CD4-positive, alpha-beta memory T cell (primary cell): Measurements from ENCODE around the gene LPP. TPM values are rescaled to one million over a fixed set of nuclear protein-coding genes. Genes with fewer than 3 reads are reported as not detected.

Experiments
- CTCF ChIA-PET: fragments of 350-600 bp; sonication (Branson Sonifier 250); formaldehyde crosslinking; loops from one replicate; lab custom pipeline; 2021; ENCODE audit warnings: inconsistent platforms; ENCODE audit not compliant: partially characterized antibody; lab: Charles Lee
- POLR2A ChIA-PET: fragments of 350-600 bp; sonication (Branson Sonifier 250); formaldehyde crosslinking; loops from one replicate; lab custom pipeline; 2021; ENCODE audit not compliant: partially characterized antibody; lab: Charles Lee
- DNase-seq, 5 donors: peaks; one replicate each; pipeline versions ENCODE4 v3.0.0 to v3.0.0-alpha.2; 2020 to 2022; ENCODE audit warnings: mixed read lengths in 1 of 5
- H3K27ac ChIP-seq: one replicate; pipeline ENCODE4 v1.7.0; 2013; ENCODE audit warnings: low read depth, low read length
- H3K27me3 ChIP-seq: 2 replicates; pipeline ENCODE4 v1.7.0; 2013; ENCODE audit warnings: mild to moderate bottlenecking, low read length, moderate library complexity; ENCODE audit not compliant: insufficient read depth
- H3K36me3 ChIP-seq: 2 replicates; pipeline ENCODE4 v1.7.0; 2013; ENCODE audit warnings: mild to moderate bottlenecking, low read length, moderate library complexity; ENCODE audit not compliant: insufficient read depth
- H3K4me1 ChIP-seq: 2 replicates; pipeline ENCODE4 v1.7.0; 2013; ENCODE audit warnings: mild to moderate bottlenecking, low read length, moderate library complexity; ENCODE audit not compliant: insufficient read depth
- H3K4me3 ChIP-seq, 2 donors: one replicate each; pipeline ENCODE4 v1.7.0; 2013; ENCODE audit warnings: low read length in 2 of 2, mild to moderate bottlenecking in 1 of 2
- H3K9me3 ChIP-seq, 2 donors: one replicate each; pipeline ENCODE4 v1.7.0; 2013; ENCODE audit warnings: low read length in 2 of 2, control low read depth in 1 of 2; ENCODE audit not compliant: control insufficient read depth in 1 of 2
- H3K27ac Mint-ChIP-seq, 7 donors: one replicate each; pipeline ENCODE4 v1.8.0; 2020 to 2021; ENCODE audit warnings: mixed read lengths in 7 of 7, mild to moderate bottlenecking in 6 of 7, inconsistent platforms in 3 of 7, moderate library complexity in 3 of 7
- H3K27me3 Mint-ChIP-seq, 2 donors: one replicate each; pipeline ENCODE4 v1.8.0; 2020 to 2021; ENCODE audit warnings: mixed read lengths in 2 of 2
- H3K36me3 Mint-ChIP-seq, 2 donors: one replicate each; pipeline ENCODE4 v1.8.0; 2020 to 2021; ENCODE audit warnings: mixed read lengths in 2 of 2, inconsistent platforms in 1 of 2, mild to moderate bottlenecking in 1 of 2
- H3K4me1 Mint-ChIP-seq, 4 donors: one replicate each; pipeline ENCODE4 v1.8.0; 2020 to 2021; ENCODE audit warnings: mixed read lengths in 4 of 4, mild to moderate bottlenecking in 1 of 4
- H3K4me3 Mint-ChIP-seq, 8 donors: one replicate each; pipeline ENCODE4 v1.8.0; 2020 to 2021; ENCODE audit warnings: mixed read lengths in 8 of 8, mild to moderate bottlenecking in 7 of 8, moderate library complexity in 6 of 8, inconsistent platforms in 3 of 8
- H3K9me3 Mint-ChIP-seq, 8 donors: one replicate each; pipeline ENCODE4 v1.8.0; 2020 to 2021; ENCODE audit warnings: mixed read lengths in 8 of 8, mild to moderate bottlenecking in 5 of 8, inconsistent platforms in 3 of 8, moderate library complexity in 1 of 8
- intact Hi-C: fragments of 100-400 bp; cut with micrococcal nuclease; formaldehyde crosslinking; loops from one replicate; pipeline ENCODE4 v1.15.1; 2023
- polyA plus RNA-seq, 2 donors: library from polyadenylated mRNA; unstranded; fragments of 300-500 nt; fragmentation: Illumina TruSeq; gene quantifications; one replicate each; pipeline ENCODE4 v1.2.3, GENCODE V29; 2021
- total RNA-seq, 2 experiments: library from RNA; stranded (reverse); gene quantifications; one replicate each; pipeline ENCODE4 v1.2.3, GENCODE V29; 2021

The LPP gene
- total and polyA plus RNA-seq, 4 experiments from 2014 or later = 10.4 to 27.2 (median 24.7) TPM

GRCh38 chr3:188491276-188491687 lies 337.3 kb downstream of the LPP start:
- Mint-ChIP-seq H3K4me1 (peaks cover 0 to 2% (median under 1%) of the 10 kb centered on the region in 4 donors), H3K36me3 (peaks cover 41 to 46% of the 10 kb centered on the region in 2 donors)
- no peak overlapping the region for H3K27ac ChIP-seq

GRCh38 chr3:188496390-188496789 lies 342.4 kb downstream of the LPP start:
- no peak for DNase-seq
- no peak overlapping the region for H3K27ac Mint-ChIP-seq
- H3K9me3 Mint-ChIP-seq = peaks cover 0 to 7% (median 1%) of the 10 kb centered on the region in 8 donors
- Histone ChIP-seq H3K36me3 (no peaks in the 10 kb centered on the region), H3K27ac (no peak overlapping the region), H3K4me1 (no peaks in the 10 kb centered on the region), H3K4me3 (no peak overlapping the region), H3K27me3 (no peaks in the 10 kb centered on the region), H3K9me3 (no peaks in the 10 kb centered on the region)
- H3K27me3 Mint-ChIP-seq = no peaks in the 10 kb centered on the region
- CTCF ChIA-PET = no interaction called here
- H3K4me1 Mint-ChIP-seq = peaks cover 0 to 4% (median 2%) of the 10 kb centered on the region in 4 donors
- POLR2A ChIA-PET = no interaction called here
- intact Hi-C loops = no loop called here
- no peak overlapping the region for H3K4me3 Mint-ChIP-seq
- H3K36me3 Mint-ChIP-seq = peaks cover 17 to 25% of the 10 kb centered on the region in 2 donors

More at GRCh38 chr3:188491276-188491687, 337.3 kb downstream of the LPP start:
- Mint-ChIP-seq H3K27me3 (no peaks in the 10 kb centered on the region), H3K4me3 (no peak overlapping the region), H3K9me3 (peaks cover 0 to 2% (median 0%) of the 10 kb centered on the region in 8 donors), H3K27ac (no peak overlapping the region)
- Histone ChIP-seq H3K36me3 (no peaks in the 10 kb centered on the region), H3K4me1 (no peaks in the 10 kb centered on the region), H3K9me3 (no peaks in the 10 kb centered on the region), H3K27me3 (no peaks in the 10 kb centered on the region), H3K4me3 (no peak overlapping the region)
- DNase-seq = no peak
- intact Hi-C loops = no loop called here
- ChIA-PET CTCF (no interaction called here), POLR2A (no interaction called here)

GRCh38 chr3:188497021-188497420 lies 343.1 kb downstream of the LPP start:
- H3K4me3 ChIP-seq = no peak overlapping the region
- ChIA-PET CTCF (no interaction called here), POLR2A (no interaction called here)
- no peak overlapping the region for H3K4me3 Mint-ChIP-seq
- H3K27me3 ChIP-seq = no peaks in the 10 kb centered on the region
- H3K27ac Mint-ChIP-seq = no peak overlapping the region
- no peak overlapping the region for H3K27ac ChIP-seq
- no peaks in the 10 kb centered on the region for H3K4me1 ChIP-seq
- peaks cover 0 to 10% (median 3%) of the 10 kb centered on the region in 8 donors for H3K9me3 Mint-ChIP-seq
- H3K36me3 ChIP-seq = no peaks in the 10 kb centered on the region
- H3K9me3 ChIP-seq = no peaks in the 10 kb centered on the region
- peaks cover 0 to 4% (median 2%) of the 10 kb centered on the region in 4 donors for H3K4me1 Mint-ChIP-seq
- DNase-seq = no peak
- intact Hi-C loops = no loop called here
- no peaks in the 10 kb centered on the region for H3K27me3 Mint-ChIP-seq
- peaks cover 12 to 25% of the 10 kb centered on the region in 2 donors for H3K36me3 Mint-ChIP-seq

- H3K4me3 Mint-ChIP-seq = no peak overlapping the region
- peaks cover 6 to 20% (median 13%) of the 10 kb centered on the region in 4 donors for H3K4me1 Mint-ChIP-seq
- H3K9me3 Mint-ChIP-seq = peaks cover 8 to 44% (median 25%) of the 10 kb centered on the region in 8 donors
- Histone ChIP-seq H3K27ac (no peak overlapping the region), H3K36me3 (no peaks in the 10 kb centered on the region), H3K4me3 (no peak overlapping the region), H3K9me3 (peaks cover 0 to 3% of the 10 kb centered on the region in 2 donors), H3K27me3 (no peaks in the 10 kb centered on the region), H3K4me1 (no peaks in the 10 kb centered on the region)
- peaks cover 27 to 56% of the 10 kb centered on the region in 2 donors for H3K36me3 Mint-ChIP-seq
- POLR2A ChIA-PET = no interaction called here
- CTCF ChIA-PET = no interaction called here
- no peaks in the 10 kb centered on the region for H3K27me3 Mint-ChIP-seq
- H3K27ac Mint-ChIP-seq = no peak overlapping the region
- no peak for DNase-seq
- intact Hi-C loops = no loop called here
Measured at GRCh38 chr3:188503647-188504046, 349.7 kb downstream of the LPP start.

GRCh38 chr3:188505151-188505550 lies 351.2 kb downstream of the LPP start:
- H3K4me1 Mint-ChIP-seq = peaks cover 6 to 16% (median 12%) of the 10 kb centered on the region in 4 donors
- H3K36me3 Mint-ChIP-seq = peaks cover 28 to 58% of the 10 kb centered on the region in 2 donors
- no peak for DNase-seq

GRCh38 chr3:188505911-188506310 lies 352.0 kb downstream of the LPP start:
- no peak for DNase-seq
- Mint-ChIP-seq H3K4me1 (peaks cover 6 to 16% (median 12%) of the 10 kb centered on the region in 4 donors), H3K4me3 (no peak overlapping the region), H3K27me3 (no peaks in the 10 kb centered on the region), H3K9me3 (peaks cover 8 to 39% (median 25%) of the 10 kb centered on the region in 8 donors), H3K36me3 (peaks cover 32 to 59% of the 10 kb centered on the region in 2 donors), H3K27ac (no peak overlapping the region)
- intact Hi-C loops = no loop called here
- POLR2A ChIA-PET = interaction anchor here (0.7 kb wide), 1 partner anchor 92 kb away, joined by 3 read pairs; no protein-coding TSS in a partner anchor
- Histone ChIP-seq H3K9me3 (peaks cover 0 to 3% of the 10 kb centered on the region in 2 donors), H3K27ac (no peak overlapping the region), H3K36me3 (no peaks in the 10 kb centered on the region), H3K4me1 (no peaks in the 10 kb centered on the region), H3K27me3 (no peaks in the 10 kb centered on the region), H3K4me3 (no peak overlapping the region)
- CTCF ChIA-PET = no interaction called here

More at GRCh38 chr3:188505151-188505550, 351.2 kb downstream of the LPP start:
- H3K27me3 ChIP-seq = no peaks in the 10 kb centered on the region
- peaks cover 8 to 44% (median 25%) of the 10 kb centered on the region in 8 donors for H3K9me3 Mint-ChIP-seq
- no peak overlapping the region for H3K27ac ChIP-seq
- no peak overlapping the region for H3K4me3 ChIP-seq
- H3K27ac Mint-ChIP-seq = no peak overlapping the region
- H3K4me3 Mint-ChIP-seq = peak overlapping the region in 1 of 8 donors; percentile 13
- H3K9me3 ChIP-seq = peaks cover 0 to 3% of the 10 kb centered on the region in 2 donors
- no peaks in the 10 kb centered on the region for H3K27me3 Mint-ChIP-seq
- ChIA-PET CTCF (no interaction called here), POLR2A (interaction anchor here (0.6 kb wide), 1 partner anchor 760 kb away, joined by 3 read pairs; the partner anchor contains the start of gene BCL6)
- H3K4me1 ChIP-seq = no peaks in the 10 kb centered on the region
- intact Hi-C loops = no loop called here
- H3K36me3 ChIP-seq = no peaks in the 10 kb centered on the region

- H3K4me3 ChIP-seq = no peak overlapping the region
- peaks cover 0 to 3% of the 10 kb centered on the region in 2 donors for H3K9me3 ChIP-seq
- no peaks in the 10 kb centered on the region for H3K36me3 ChIP-seq
- H3K27ac ChIP-seq = no peak overlapping the region
- H3K27ac Mint-ChIP-seq = no peak overlapping the region
- peaks cover 32 to 56% of the 10 kb centered on the region in 2 donors for H3K36me3 Mint-ChIP-seq
- no peaks in the 10 kb centered on the region for H3K27me3 ChIP-seq
- H3K4me1 ChIP-seq = no peaks in the 10 kb centered on the region
- no peak overlapping the region for H3K4me3 Mint-ChIP-seq
- CTCF ChIA-PET = no interaction called here
- peaks cover 7 to 37% (median 25%) of the 10 kb centered on the region in 8 donors for H3K9me3 Mint-ChIP-seq
- POLR2A ChIA-PET = interaction anchor here (0.7 kb wide), 1 partner anchor 93 kb away, joined by 3 read pairs; no protein-coding TSS in a partner anchor
- H3K4me1 Mint-ChIP-seq = peaks cover 6 to 16% (median 12%) of the 10 kb centered on the region in 4 donors
- no peak for DNase-seq
- no peaks in the 10 kb centered on the region for H3K27me3 Mint-ChIP-seq
- intact Hi-C loops = no loop called here
Measured at GRCh38 chr3:188506446-188506845, 352.5 kb downstream of the LPP start.
